ENCODE data around the gene USH1C.

DNA sequence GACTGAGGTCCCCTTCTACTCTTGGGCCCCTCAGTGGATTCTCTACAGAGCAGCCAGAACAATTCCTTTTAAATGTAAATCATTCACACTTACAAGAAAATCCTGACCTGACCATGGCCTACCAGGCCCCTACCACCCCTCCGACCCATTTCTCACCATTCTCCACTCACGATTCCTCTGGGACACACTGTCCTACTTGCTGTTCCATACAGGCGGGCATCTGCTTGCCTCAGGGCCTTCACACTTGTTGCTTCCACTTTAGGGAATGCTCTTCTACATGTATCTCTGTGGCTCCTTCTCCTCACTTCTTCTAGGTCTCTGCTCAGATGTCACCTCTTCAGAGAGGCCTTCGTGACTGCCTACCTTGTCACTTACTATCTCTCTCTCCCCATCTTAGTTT lies 3.4 kb downstream of the USH1C start:
- TF ChIP-seq CTCF (IDR thresholded peaks at IDR 0.05) (no peak), POLR2AphosphoS5 (IDR thresholded peaks at IDR 0.05) (no peak)
